ENCODE data around the gene SUSD6. TPM values are rescaled to one million over a fixed set of nuclear protein-coding genes. Genes with fewer than 3 reads are reported as not detected.
A peak's percentile ranks its signal among the peaks of the same experiment; 100 is the strongest.

Gene SUSD6
- total and polyA plus RNA-seq, 2 experiments from 2014 or later: 2.8 to 3.4 TPM

- Histone ChIP-seq H3K27ac (ENCODE audit: low read depth) (no peak overlapping the region), H3K9me2 (ENCODE audit: insufficient read depth) (no peaks in the 10 kb centered on the region), H3F3A (replicated peaks; ENCODE audit: low read depth) (no peaks in the 10 kb centered on the region), H2AFZ (no peak overlapping the region), H3K36me3 (ENCODE audit: insufficient read depth) (no peaks in the 10 kb centered on the region), H3K4me3 (no peak overlapping the region), H3K4me1 (ENCODE audit: insufficient read depth) (peaks cover 7% of the 10 kb centered on the region; the same call in 1 of the 2 replicates), H3K79me2 (replicated peaks; ENCODE audit: insufficient read depth) (no peaks in the 10 kb centered on the region), H4K20me1 (replicated peaks; ENCODE audit: insufficient read depth) (no peaks in the 10 kb centered on the region), H3K4me2 (no peak overlapping the region), H3K27me3 (ENCODE audit: insufficient read depth) (no peaks in the 10 kb centered on the region)
- TF ChIP-seq ZNF331 (CRISPR knock-in tag; IDR thresholded peaks at IDR 0.05; ENCODE audit: low read depth): no peak
- TF ChIP-seq ZNF114 (CRISPR knock-in tag; IDR thresholded peaks at IDR 0.05): no peak
- TF ChIP-seq, protein P1, sequence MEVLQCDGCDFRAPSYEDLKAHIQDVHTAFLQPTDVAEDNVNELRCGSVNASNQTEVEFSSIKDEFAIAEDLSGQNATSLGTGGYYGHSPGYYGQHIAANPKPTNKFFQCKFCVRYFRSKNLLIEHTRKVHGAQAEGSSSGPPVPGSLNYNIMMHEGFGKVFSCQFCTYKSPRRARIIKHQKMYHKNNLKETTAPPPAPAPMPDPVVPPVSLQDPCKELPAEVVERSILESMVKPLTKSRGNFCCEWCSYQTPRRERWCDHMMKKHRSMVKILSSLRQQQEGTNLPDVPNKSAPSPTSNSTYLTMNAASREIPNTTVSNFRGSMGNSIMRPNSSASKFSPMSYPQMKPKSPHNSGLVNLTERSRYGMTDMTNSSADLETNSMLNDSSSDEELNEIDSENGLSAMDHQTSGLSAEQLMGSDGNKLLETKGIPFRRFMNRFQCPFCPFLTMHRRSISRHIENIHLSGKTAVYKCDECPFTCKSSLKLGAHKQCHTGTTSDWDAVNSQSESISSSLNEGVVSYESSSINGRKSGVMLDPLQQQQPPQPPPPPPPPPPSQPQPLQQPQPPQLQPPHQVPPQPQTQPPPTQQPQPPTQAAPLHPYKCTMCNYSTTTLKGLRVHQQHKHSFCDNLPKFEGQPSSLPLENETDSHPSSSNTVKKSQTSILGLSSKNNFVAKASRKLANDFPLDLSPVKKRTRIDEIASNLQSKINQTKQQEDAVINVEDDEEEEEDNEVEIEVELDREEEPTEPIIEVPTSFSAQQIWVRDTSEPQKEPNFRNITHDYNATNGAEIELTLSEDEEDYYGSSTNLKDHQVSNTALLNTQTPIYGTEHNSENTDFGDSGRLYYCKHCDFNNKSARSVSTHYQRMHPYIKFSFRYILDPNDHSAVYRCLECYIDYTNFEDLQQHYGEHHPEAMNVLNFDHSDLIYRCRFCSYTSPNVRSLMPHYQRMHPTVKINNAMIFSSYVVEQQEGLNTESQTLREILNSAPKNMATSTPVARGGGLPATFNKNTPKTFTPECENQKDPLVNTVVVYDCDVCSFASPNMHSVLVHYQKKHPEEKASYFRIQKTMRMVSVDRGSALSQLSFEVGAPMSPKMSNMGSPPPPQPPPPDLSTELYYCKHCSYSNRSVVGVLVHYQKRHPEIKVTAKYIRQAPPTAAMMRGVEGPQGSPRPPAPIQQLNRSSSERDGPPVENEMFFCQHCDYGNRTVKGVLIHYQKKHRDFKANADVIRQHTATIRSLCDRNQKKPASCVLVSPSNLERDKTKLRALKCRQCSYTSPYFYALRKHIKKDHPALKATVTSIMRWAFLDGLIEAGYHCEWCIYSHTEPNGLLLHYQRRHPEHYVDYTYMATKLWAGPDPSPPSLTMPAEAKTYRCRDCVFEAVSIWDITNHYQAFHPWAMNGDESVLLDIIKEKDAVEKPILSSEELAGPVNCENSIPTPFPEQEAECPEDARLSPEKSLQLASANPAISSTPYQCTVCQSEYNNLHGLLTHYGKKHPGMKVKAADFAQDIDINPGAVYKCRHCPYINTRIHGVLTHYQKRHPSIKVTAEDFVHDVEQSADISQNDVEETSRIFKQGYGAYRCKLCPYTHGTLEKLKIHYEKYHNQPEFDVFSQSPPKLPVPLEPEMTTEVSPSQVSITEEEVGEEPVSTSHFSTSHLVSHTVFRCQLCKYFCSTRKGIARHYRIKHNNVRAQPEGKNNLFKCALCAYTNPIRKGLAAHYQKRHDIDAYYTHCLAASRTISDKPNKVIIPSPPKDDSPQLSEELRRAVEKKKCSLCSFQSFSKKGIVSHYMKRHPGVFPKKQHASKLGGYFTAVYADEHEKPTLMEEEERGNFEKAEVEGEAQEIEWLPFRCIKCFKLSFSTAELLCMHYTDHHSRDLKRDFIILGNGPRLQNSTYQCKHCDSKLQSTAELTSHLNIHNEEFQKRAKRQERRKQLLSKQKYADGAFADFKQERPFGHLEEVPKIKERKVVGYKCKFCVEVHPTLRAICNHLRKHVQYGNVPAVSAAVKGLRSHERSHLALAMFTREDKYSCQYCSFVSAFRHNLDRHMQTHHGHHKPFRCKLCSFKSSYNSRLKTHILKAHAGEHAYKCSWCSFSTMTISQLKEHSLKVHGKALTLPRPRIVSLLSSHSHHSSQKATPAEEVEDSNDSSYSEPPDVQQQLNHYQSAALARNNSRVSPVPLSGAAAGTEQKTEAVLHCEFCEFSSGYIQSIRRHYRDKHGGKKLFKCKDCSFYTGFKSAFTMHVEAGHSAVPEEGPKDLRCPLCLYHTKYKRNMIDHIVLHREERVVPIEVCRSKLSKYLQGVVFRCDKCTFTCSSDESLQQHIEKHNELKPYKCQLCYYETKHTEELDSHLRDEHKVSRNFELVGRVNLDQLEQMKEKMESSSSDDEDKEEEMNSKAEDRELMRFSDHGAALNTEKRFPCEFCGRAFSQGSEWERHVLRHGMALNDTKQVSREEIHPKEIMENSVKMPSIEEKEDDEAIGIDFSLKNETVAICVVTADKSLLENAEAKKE (CRISPR knock-in tag; IDR thresholded peaks at IDR 0.05): no peak
- no peak for TF ChIP-seq REST (IDR thresholded peaks at IDR 0.05; ENCODE audit: unreplicated experiment)
- TF ChIP-seq POLR2AphosphoS5 (IDR thresholded peaks at IDR 0.05; ENCODE audit: low read depth): no peak
- TF ChIP-seq EZH2phosphoT487 (IDR thresholded peaks at IDR 0.05; ENCODE audit: unreplicated experiment): no peak
- TF ChIP-seq, protein P2, sequence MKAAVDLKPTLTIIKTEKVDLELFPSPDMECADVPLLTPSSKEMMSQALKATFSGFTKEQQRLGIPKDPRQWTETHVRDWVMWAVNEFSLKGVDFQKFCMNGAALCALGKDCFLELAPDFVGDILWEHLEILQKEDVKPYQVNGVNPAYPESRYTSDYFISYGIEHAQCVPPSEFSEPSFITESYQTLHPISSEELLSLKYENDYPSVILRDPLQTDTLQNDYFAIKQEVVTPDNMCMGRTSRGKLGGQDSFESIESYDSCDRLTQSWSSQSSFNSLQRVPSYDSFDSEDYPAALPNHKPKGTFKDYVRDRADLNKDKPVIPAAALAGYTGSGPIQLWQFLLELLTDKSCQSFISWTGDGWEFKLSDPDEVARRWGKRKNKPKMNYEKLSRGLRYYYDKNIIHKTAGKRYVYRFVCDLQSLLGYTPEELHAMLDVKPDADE (IDR thresholded peaks at IDR 0.05): no peak
- Mint-ChIP-seq H3K4me1 (peaks cover 5% of the 10 kb centered on the region), H3K27me3 (ENCODE audit: insufficient read depth, low read depth, poor library complexity) (peaks cover 2% of the 10 kb centered on the region), H3K27ac (peak overlapping the region; percentile 54), H3K36me3 (ENCODE audit: low read depth) (no peaks in the 10 kb centered on the region), H3K9me3 (no peaks in the 10 kb centered on the region), H3K4me3 (no peak overlapping the region)
- no peak for ATAC-seq
- DNase-seq (ENCODE audit: low spot score): no peak
Measured at GRCh38 chr14:69600304-69600891, 11.0 kb upstream of the SUSD6 start.

Measured in GM23338 (cell line).